Umbilical cord (tissue), 2 donors: ENCODE measurements around the gene NKIRAS1. TPM values are rescaled to one million over a fixed set of nuclear protein-coding genes. Genes with fewer than 3 reads are reported as not detected.
"Not testable (repeated sequence)": the region's sequence is repeated elsewhere in the genome, so short reads cannot be mapped to it uniquely, and the experiment has no call there.

Experiments used
- DNase-seq: peaks from one replicate; pipeline ENCODE4 v3.0.0-alpha.2; 2015; ENCODE audit warnings: low spot score
- total RNA-seq: library from RNA; depleted of rRNA; stranded (reverse); fragments of >200 nt; gene quantifications from one replicate; pipeline ENCODE4 v1.2.3, GENCODE V29; 2014; ENCODE audit warnings: low replicate concordance; ENCODE audit not compliant: insufficient read depth

Gene NKIRAS1
- total RNA-seq, 1 donor from 2014 or later, result 9.9 TPM

DNA sequence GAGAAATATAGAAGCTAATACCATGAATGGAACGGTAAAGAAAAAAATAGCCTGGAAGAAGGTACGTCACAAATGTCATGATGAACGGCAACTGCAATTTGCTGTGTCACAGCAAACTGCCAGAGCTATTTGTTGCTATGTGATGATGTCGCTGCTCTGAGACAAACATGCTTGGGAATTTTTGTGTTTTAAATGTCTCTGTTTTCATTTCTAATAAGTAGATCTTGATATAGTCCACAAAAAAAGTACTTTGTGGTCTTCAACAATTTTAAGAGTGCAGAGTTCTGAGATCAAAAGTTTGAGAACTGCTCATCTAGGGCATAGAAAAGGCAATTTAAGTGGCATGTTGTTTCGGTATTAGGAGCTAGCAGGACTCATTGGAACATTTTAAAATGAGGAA lies 24.0 kb upstream of the NKIRAS1 start:
- DNase-seq, result no peak

DNA sequence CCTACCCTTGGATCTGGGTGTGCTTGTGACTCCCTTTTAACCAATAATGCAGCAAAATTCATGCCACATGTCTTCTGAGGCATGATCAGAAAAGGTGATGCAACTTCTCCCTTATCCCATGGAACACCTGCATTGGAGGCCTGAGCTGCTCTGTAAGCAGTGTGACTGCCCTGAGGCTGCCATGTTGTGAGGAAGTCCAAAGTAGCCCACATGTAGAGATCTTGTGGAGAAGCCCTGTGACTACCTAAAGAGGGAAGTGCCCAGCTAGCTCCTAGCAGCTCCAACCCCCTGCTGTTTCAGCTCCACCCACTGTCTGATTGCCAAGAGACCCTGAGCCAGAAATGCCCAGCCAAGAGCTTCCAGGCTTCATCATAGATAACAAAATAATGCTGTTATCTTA lies 21.9 kb upstream of the NKIRAS1 start:
- no peak for DNase-seq

DNA sequence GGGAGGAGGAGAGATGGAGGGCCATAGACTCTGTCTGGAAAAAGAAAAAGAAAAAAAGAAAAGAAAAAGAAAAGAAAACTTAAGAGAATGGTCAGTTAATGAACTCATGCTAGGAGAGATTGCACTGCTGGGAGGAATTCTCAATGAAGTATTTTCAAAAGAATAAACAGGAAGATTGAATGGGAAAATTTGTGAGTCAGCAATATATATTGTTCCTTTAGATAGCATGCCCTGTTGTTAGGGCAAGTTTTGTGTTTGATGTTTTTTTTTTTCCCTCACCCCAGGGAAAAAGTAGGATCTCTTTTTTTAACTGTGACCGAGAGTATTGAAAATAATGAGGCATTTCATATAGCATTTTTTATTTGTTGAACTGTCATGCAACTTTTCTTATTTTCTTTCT lies 20.5 kb upstream of the NKIRAS1 start:
- no peak for DNase-seq

DNA sequence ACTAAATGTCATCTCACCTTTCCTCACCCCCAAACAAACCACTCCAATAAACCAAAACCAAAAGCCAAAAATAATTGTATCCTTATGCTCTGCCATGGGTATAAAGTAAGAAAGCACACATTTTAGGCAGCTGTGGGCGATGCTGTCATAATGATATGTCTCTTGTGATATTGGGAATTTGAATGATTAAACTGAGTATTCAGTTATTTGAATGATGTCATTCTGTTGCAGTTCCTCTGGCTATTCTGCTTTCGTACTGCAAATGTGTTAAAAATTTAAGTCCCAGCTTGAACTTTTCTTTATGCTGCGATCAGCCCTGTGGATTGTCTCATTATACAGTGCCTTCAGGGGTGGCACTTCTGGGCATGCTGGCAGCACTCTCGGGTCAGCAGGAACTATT lies 17.5 kb upstream of the NKIRAS1 start:
- no peak for DNase-seq

DNA sequence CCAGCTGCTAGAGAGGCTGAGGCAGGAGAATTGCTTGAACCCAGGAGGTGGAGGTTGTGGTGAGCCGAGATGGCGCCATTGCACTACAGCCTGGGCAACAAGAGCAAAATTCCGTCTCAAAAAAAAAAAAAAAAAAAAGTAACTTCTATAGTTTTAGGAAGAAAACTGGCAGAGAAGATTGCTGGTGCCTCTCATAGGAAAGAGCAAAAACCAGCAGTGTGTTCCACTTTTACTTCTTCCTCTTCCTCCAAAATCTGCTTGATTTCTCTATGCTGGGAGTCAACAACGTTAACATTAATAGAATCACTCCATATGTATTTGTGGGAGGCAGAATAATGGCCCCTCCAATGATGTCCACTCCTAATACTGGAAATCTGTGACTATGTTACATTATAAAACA lies 15.8 kb upstream of the NKIRAS1 start:
- DNase-seq, result no peak

DNA sequence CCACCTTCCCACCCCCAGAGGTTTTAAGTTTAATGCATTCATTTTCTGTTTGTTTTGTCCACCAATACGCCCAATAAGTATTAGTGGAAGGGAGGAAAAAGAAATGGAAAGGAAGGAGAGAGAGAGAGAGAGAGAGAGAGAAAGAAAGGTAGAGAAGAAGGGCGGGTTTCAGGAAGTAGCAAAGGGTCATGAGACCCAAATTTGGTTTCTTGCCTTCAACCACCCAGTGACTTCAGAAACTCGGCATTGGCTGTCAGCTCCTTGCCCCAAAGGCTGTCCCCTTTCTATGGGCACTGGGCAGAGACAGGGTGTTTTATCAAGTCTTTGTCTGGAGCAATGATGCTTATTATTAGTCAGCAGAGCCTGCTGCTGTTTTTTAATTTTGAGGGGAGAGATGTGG lies 14.8 kb upstream of the NKIRAS1 start:
- no peak for DNase-seq

DNA sequence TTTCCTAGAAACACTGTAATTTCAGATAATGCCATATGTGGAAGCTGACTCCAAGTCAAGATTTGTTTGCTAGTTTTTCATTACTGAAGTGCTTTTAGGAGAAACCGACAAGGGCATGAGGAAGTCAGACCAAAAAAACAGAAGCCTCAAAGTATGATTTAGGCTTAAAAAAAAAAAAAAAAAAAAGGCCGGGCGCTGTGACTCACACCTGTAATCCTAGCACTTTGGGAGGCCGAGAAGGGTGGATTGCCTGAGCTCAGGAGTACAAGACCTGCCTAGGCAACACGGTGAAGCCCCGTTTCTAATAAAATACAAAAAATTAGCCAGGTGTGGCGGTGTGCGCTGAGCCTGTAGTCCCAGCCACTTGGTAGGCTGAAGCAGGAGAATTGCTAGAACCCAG lies 11.7 kb upstream of the NKIRAS1 start:
- DNase-seq, result no peak

DNA sequence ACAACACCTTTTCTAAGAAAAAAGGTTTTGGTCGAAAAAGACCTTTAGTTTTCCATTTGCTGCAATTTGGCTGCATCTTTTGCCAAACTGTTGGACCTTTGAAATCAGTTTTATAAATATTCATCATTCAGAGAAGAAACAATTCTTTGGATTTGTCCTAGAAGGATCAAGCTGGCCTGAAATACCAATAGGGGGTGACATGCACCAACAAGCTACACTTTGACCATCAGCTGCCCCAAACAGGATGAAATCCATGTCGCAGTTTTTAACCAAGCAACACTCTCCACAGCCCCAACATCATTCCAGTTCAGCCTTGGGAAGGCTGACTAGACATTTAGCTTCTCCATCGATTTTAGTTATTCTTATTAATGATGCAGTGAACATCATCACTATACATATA lies 9.9 kb upstream of the NKIRAS1 start:
- no peak for DNase-seq

DNA sequence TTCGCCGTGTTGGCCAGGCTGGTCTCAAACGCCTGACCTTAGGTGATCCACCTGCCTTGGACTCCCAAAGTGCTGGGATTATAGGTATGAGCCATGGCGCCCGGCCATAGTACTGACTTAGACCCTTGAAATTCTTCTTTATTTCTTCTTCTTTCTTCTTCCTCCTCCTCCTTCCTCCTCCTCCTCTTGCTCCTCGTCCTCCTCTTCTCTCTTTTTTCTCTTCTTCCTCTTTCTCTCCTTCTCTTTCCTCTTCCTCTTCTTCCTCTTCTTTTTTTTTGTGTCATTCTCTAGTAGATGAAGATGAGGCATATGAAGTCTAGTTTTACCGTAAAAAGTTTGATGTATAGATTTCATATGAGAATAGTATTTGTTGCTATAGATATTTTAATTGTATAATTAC lies 9.5 kb upstream of the NKIRAS1 start:
- no peak for DNase-seq

DNA sequence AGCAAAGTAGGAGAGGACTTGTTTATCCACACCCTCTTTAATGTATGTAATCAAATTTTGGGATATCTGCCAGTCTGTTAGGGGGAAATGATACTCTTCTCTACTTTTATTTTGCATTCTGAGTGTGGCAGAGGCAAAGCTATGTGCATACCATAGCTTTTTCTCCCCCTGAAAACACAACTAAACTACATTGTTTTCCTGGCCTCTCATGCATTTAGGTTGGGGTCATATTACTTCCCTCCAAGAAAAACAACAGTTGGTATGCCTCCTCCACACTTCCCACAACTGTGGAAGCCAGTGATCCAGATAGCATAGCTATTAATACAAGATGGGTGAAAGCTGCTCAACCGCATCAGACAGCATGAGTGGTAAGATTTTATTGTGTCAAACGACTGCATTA lies 7.0 kb upstream of the NKIRAS1 start:
- DNase-seq, result no peak

DNA sequence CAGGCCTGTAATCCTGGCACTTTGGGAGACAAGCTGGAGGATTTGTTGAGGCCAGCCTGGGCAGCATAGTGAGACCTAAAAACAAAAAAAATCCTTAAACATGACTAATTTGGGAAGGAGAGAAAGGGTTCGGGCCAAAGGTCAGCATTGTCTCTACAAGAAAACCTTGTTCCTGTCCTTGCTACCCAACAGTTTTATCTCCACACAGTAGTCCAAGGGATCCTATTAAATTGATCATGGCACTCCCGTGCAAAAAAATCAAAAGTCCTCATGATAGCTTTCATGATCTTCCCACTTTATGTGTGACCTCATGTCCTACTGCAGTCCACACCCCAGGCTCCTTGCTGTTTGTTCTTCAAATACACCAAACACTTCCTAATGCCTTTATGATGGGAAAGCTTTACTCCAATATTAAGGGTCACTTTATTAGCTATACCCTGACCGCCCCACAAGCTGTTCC lies 4.3 kb upstream of the NKIRAS1 start:
- peak; percentile 19 for DNase-seq

DNA sequence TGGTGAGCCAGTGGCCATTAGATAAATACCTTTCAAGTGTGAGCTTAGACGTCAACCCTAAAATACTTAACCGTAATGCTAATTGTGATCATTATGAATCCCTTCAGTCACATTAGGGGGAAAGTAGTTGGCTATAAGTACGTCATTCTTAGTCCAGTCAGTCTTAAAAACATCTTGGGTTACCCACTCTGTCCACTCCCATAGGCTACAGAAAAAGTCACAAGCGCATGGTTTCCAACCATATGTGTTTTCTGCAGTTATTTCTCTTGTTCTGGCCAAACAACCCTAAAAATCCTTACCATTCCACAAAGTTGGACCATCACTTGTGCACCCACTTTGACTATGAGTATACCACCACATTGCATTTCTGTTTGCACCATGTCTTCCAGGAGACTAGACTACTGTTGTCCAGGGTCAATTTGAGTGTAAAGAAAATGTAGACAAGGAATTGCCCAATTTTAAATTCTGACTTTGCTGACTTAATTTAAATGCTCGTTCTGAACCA lies 3.4 kb upstream of the NKIRAS1 start:
- DNase-seq, result no peak

DNA sequence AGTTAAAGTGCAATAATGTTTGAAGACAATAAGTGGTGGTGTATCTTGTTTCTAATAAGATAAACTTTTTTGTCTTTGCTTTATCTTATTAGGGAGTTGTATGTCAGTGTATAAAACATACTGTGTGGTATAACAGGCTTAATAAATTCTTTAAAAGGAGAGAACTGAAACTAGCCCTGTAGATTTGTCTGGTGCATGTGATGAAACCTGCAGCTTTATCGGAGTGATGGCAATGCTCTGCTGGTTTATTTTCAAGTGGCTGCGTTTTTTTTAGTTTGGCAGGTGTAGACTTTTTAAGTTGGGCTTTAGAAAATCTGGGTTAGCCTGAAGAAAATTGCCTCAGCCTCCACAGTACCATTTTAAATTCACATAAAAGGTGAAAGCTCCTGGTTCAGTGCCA lies 2.8 kb upstream of the NKIRAS1 start:
- DNase-seq, result no peak

DNA sequence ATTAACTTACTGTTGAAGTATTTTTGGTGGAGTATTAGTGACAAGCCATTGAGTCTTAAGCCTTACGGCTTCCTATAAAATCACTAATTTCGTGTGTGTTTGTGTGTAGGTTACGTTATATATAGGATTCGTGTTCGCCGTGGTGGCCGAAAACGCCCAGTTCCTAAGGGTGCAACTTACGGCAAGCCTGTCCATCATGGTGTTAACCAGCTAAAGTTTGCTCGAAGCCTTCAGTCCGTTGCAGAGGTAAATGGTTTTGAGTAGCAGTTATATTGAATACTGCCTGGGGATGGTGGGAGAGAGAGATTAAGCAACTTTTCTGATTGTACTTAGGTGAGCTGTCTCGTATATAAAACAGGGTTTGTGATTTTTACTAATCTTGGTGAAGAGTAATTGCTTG lies 1.5 kb upstream of the NKIRAS1 start:
- not testable (repeated sequence) for DNase-seq

DNA sequence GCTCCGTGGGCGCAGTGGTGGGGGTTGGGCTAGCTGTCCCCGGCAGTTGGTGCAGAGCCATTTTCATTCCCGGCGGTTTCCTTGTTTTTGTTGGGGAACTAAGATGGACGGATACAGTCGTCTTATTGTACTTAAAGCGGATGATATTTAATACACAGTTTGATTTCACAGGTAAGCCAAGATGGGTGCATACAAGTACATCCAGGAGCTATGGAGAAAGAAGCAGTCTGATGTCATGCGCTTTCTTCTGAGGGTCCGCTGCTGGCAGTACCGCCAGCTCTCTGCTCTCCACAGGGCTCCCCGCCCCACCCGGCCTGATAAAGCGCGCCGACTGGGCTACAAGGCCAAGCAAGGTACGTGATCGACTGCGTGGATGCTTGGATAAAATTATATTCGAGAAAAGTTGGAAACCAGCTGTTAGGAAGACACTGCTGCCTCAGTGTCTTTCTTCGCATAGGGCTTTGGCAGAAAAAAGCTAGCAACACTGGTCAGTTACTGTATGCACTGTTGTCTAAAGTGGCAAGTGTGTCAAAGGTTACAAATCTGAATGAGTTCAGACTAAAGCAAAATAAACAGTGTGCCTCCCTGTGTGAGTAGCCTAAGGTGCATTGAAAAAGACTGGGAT lies 1.0 kb upstream of the NKIRAS1 start:
- DNase-seq, result not testable (repeated sequence)

DNA sequence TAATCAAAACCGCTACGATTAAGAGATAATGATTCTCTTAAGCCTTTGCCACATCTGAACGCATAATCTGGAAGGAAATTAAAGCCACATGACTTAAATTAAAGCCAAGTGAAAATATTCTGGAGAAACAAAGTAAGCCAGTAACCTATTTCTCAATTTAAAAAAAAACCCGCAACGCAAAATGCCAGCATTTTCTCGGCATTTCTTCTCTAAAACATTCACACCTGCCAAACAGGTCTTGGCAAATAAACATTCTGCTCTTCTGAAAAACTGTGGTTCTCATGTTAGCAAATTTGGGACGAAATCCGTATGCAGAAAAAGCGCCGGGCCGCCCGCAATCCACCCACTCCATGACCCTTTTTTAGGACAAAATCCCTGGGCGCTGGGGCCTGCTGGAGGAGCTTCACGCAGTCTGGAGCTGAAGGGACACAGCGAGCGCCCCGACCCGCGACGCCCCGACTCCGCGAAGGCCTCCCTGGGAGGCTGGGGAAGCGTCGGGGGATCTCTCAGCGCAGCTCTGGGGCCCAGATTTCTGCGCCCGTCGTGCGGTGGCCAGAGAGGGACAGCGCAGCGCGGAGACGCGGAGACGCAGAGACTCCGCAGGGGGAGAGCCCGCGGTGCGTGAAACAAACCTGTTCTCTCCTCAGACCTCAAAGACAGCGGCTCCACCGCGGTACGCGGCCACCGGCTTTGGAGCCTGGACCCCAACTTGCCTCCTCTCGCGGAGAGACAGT lies 471 bp downstream of the NKIRAS1 start:
- DNase-seq, result no peak

DNA sequence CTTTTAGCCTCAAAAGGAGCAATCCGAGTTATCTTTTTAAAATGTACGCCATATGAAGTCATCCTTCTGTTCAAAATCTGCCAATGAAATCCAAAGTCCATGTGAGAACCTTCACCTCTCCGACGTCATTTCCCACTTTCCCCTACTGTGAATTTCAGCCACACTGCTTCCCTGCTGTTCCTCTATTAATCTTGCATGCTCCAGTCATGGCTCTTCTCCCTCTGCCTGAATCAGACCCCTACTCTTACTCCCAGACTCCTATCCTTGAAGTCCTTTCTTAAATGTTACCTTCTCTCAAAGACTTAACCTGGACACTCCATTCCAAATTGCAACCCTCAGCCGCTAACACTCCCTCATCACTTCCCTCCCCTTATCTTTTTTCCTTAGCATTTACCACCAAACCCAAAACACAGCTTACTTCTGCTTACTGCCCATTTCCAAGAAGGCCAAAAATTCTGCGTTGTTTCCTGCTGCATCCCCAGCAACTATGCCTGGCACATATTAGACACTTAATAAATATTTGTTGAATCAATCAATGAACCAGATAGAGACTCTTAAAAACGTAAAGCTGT lies 1.2 kb downstream of the NKIRAS1 start:
- DNase-seq, result peak; percentile 10

DNA sequence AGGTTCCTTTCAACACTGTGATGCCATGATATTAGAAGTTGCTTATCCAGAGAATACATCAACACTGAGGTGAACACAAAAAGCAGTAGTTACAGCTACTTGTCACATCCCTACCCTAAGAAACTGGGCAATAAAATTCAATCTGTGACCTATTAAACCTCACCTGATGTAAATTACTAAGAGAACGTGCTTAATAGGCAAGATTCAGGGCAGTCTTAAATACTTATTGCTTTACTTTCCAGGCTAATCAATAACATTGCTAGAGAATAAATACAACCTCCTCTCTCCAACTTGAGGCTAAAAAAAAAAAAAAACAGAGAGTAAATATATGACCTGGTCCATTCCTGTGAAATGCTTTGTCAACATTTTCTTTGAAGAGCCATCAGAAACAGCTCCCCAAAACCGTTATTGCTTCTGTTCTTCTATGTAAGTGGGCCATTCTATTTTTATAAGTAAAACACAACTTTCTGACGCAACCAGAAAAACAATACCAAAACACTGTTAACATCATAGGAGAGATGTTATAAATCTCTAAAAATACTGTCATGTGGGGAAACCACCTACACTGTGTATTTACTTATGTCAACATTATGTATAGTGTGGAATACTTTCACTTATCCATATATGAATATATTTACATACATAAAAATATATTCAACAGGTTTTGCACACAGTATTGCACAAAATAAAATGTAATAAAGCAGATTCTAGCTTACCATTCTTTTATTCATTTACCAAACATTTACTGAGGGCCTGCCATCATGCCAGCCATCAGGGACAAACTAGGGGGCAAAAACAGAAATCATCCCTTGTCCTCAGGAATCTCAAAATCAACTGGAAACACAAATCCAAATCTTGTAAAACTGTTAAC lies 2.7 kb downstream of the NKIRAS1 start:
- DNase-seq, result no peak

DNA sequence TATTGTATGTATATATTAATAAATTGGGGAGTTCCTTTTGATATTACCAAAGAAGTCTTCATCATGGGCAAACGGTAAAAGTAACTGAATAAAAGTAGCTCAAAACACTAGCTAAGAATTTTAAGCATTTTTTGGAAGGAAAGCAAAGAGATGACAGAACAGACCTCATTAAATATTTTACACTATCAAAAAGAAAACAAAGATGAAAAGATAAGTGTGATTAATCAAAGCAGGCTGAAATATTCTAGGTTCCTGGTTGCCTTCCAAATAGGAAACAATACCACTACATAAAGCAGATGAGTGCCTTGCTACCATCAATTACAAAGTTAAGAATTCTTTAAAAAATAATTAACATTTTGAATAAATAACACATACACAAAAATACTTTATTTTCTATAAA lies 3.6 kb downstream of the NKIRAS1 start:
- no peak for DNase-seq

DNA sequence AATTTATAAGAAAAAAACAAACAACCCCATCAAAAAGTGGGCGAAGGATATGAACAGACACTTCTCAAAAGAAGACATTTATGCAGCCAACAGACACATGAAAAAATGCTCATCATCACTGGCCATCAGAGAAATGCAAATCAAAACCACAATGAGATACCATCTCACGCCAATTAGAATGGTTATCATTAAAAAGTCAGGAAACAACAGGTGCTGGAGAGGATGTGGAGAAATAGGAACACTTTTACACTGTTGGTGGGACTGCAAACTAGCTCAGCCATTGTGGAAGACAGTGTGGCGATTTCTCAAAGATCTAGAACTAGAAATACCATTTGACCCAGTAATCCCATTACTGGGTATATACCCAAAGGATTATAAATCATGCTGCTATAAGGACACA lies 4.5 kb downstream of the NKIRAS1 start:
- DNase-seq, result not testable (repeated sequence)

DNA sequence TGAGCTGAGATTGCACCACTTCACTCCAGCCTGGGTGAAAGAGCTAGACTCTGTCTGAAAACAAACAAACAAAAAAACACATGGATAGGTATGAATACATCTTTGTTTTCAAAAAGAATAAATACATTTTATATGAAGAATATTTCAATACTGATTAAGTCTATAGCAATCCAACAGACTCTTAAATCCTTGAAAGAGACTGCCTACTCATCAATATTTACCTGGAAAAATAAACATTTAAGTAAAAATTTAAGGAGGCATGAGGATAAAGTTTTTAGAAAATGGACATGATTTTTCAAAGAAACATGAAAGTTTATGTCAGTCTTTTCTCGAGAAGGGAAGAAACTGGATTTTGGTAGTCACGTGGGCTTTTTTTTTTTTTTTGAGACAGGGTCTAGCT lies 5.4 kb downstream of the NKIRAS1 start:
- no peak for DNase-seq

DNA sequence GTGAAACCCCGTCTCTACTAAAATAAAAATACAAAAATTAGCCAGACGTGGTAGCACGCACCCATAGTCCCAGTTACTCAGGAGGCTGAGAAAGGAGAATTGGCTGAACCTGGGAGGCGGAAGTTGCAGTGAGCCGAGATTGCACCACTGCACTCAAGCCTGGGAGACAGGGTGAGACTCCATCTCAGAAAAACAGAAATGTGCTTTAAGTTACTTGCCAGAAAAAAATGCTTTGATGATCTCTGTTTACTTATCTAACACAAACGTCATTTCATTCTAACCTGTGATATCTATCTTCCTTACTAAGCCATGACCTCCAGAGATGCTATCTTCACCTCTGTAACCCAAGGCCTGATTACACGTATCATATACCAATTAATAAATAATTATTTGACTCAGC lies 7.4 kb downstream of the NKIRAS1 start:
- no peak for DNase-seq
